GM18498 (cell line): Measurements from ENCODE around the gene KDF1.

Experiments
- ATAC-seq: cut with Tn5 transposase; IDR thresholded peaks from one replicate; pipeline ENCODE4 v1.9.1; 2021; ENCODE audit warnings: mild to moderate bottlenecking, moderate library complexity; ENCODE audit not compliant: unreplicated experiment

KDF1 gene

DNA sequence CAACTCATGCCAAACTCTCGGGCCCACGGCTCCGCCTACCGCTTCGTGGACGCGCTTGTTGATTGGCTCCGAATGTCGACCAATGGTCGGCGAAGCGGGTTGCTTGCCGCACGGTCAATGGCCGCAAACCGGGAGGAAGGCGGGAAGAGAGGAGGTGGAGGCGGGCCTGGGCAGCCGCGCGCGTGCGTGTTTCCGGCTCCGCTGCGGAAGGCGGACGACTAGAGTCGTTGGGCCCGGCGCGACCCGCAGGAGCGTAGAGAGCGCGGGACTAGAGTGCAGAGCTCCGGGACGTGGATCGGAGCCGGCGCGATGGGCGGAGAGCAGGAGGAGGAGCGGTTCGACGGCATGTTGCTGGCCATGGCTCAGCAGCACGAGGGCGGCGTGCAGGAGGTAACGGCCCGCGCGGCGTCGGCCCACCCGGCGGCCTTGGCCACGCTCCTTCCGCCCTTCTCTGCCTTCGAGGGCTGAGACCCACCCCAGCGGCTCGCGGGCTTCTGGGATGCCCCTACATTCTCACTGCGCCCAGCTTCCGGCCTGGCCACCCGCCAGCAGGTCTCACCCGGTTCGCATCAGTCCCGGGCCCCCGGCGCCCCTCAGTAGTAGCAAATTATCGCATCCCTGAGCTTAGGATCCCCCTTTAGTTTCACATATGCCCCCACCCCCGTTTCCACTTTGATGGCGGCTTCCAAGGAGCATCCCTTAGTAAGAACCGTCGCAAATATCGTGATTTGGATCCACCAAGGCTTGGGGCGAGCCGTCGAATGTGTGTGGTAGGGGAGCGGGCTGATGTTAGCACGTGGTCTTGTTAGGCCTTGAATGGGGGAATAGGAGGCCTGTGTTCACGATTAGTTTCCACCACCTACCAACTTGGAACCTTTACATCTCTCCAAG lies 38.5 kb downstream of the KDF1 start, which contains the start of gene NUDC:
TSS of gene NUDC (plus strand) at position 204 of the 891 bp plus-strand sequence. CDS start at position 310, 106 bp downstream.
- ATAC-seq, result peak; percentile 97

DNA sequence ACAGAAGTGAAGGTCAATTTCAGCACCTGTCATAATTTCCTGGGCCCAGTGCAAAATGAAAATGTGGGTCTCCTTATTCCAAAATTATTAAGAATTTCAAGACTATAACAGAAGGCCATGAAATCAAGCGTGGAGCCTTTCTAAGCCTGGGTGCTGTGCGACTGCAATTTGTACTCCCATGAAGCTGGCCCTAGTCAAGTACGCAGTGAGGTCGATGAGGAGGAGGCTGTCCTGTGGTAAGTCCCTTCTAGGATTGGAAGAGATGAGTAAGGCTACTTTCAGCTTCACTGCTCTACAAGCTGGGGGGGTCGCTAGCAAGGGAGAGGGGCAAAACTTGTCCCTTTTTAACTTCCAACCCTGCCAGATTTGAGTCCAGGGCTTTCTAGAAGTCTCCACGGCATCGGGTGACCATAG lies 39.1 kb downstream of the KDF1 start:
- ATAC-seq, result peak; percentile 19

DNA sequence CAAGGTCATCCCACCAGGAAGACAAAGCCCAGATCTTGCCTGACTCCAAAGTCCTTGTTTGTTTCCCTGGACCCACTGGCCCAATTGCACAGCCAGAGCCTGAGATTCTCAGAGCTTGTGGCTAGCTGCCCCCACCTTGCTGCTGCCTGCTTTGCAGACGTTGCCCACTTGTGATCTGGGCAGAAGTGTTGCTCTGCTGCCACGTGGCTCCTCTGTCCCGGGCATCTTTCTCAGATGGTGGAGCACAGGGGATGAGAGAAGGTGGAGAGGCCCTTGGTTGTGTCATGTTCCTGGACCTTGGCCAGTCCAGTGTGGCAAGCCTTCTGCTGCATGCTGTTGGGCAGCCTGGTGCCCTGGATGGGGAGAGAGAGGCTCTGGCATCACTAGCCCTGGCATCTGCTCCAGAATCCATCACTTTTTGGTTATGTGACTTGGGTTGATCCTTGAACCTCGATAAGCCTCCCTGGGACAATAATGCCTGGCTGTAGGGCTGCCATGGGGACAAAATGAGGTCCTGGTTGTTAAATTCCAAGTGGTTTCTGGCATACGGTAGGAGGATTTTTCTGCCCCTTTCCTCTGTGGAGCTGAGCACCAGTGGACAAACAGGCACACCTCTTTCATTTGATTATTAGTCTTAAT lies 44.9 kb downstream of the KDF1 start:
- no peak for ATAC-seq

GRCh38 chr1:26913754-26914619 lies 46.3 kb downstream of the KDF1 start, which contains the start of gene NR0B2:
Gene NR0B2, minus strand, starts transcription at chr1:26913975. Its CDS starts 35 bp downstream, at chr1:26913940.
- ATAC-seq, result no peak

GRCh38 chr1:26913389-26913753 lies 46.9 kb downstream of the KDF1 start:
- ATAC-seq, result no peak

- ATAC-seq, result no peak
Measured at GRCh38 chr1:26912147-26912490, 48.1 kb downstream of the KDF1 start.

GRCh38 chr1:26911399-26912146 lies 48.7 kb downstream of the KDF1 start:
- ATAC-seq, result no peak

DNA sequence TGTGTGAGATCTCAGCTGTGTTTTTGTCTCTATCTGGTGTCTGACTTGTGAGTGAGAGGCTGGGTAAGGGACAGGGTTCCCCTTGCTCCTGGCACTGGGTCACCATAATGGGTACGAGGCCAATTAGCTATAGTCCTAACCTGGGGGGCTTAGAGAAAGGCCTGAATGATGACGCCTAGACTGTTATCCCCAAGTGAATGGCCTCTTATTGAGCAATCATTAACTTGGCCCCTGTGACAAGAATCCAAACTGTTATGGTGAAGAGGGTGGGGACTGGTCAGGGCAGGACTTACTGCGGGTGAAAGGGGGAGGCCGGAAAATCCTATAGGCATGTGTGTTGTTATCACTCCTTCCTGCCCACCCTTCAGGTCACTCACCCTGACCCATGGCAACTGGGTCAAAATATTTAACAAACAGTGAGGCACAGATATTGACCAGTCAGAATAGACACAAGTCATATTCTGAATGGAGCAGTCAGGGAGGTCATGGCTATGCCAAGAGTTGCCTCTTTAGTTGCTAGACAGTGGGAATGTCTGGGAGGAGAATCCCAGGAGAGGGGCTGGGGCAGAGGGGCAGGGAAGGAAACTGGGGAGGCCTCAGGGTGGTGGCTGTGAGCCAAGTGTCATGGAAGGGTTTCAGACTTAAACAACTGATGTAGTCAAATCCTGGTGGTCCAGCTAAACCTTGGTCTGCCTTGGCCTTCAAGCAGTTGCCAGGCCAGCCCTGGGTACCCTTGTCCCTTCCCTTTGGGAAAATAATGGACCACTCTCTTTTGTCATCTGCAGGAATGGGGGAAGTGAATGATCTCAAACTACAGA lies 49.7 kb downstream of the KDF1 start:
- no peak for ATAC-seq

- no peak for ATAC-seq
Measured at GRCh38 chr1:26909951-26910342, 50.3 kb downstream of the KDF1 start.

GRCh38 chr1:26907071-26907917 lies 53.0 kb downstream of the KDF1 start:
- no peak for ATAC-seq

DNA sequence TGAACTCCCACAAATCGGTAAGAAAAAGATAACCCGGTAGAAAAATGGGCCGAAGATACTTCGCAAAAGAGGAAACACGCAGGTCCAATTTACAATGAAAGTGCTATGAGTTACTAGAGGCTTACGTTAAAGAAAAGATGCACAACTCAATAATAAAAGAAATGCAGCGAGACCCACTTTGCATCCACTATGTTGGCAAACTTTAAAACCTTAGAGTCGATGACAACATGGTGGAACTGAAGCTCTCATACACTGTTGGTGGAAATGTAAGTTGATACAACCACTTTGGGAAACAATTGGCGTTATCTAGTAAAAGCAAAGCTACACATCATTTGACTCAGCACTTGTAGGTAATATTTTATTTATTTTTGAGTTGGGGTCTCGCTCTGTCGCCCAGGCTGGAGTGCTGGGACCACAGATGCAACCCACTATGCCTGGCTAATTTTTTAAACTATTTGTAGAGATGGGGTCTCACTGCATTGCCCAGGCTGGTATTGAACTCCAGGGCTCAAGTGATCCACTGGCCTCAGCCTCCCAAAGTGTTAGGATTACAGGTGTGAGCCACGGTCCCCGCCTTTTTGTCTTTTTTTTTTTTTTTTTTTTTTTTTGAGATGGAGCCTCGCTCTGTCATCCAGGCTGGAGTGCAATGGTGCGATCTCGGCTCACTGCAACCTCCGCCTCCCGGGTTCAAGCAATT lies 59.3 kb downstream of the KDF1 start:
- no peak for ATAC-seq

GRCh38 chr1:26900001-26900814 lies 60.1 kb downstream of the KDF1 start, which contains the start of gene GPATCH3:
Gene GPATCH3, minus strand, starts transcription at chr1:26900467. Its CDS starts 25 bp downstream, at chr1:26900442.
- ATAC-seq, result peak; percentile 88
